Activated T-cell treated with anti-CD3 and anti-CD28 coated beads for 48 hours (primary cell): ENCODE results near the gene DNAH5.

Source experiments
- DNase-seq: peaks from one replicate; pipeline ENCODE4 v3.0.0-alpha.2; 2020; ENCODE audit warnings: low read depth

DNAH5 gene

DNA sequence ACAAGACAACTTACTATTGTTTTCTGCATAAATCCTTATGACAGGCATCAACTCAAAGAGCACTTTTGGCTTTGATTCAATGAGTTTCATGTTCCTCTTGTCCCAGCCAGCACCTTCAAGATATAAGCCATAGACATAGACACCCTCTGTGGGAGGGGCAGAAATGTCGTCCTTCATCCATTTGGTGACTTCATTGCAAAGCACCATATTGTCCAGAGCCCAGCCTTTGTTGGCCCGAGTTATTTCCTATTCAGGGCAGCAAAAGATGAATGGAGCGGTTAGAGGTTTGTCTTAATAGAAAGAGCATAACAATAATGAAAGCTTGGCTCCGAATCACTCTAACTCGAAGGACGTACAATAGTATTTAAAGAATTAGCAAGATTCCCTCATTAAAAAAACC, 243.9 kb downstream of the DNAH5 start:
- no peak for DNase-seq

DNA sequence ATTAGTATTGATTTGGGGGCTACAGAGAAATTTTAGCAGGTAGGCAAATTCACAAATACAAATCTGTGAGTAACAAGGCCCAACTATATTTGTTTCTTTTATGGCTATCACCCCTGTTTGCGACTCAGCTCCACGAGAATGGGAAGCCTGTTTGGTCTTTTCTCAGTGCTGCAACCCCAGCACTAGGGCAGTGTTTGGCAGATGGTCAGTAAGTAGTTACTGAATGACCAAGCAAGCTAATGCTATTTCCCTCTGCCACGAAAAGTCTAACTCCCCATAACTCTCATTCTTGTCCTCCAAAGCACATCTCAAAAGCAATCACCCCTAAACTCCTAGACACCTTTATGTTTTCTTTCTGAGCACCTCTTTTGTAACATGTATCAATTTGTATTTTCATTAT, 245.6 kb downstream of the DNAH5 start:
- DNase-seq: no peak

DNA sequence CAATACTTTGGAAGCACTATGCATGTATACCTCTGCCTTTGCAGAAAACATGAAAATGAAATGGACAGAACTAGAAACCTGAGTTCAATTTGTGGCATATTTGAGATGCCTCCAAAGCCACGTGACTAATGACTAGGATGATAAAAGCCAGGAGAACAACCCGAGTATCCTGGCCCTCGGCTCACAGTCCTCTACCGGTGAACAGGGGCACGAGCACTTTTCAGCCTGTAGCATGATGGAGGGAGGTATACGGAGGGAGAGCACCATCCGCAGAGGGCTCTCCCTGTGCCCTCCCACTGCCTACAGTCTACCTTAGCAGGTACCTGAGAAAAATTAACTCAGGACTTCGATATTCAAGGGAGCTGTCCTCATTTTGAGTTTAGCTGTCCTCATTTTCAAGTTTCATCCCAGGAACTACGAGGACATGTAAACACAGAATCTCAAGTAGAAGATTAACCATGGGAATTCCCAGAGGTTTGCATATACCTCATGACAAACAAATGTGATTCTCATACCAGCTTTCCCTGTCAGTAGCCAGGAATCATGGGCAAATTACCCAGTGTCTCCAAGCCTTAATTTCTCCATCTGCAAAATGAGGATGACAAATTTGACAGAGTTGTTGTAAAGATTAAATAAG, 249.3 kb downstream of the DNAH5 start:
- DNase-seq: no peak

DNA sequence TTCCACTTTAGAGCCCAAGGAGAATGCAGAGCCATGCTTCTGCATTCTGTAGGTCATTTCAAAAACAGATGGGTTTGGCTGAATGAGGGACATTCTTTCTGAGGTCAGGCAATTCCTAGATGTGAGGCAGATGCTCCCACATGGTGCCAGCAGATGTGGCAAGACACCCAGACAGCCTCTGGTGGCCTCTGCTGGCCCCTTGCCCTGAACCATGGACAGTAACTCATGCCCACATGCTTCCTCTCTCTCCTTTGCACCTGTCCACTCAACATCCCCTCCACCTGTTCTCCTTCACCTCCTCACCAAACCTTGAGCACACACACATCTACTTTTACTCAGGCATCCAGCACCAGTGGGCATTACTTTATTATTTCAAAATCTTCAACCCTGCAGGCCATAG, 252.3 kb downstream of the DNAH5 start:
- no peak for DNase-seq

DNA sequence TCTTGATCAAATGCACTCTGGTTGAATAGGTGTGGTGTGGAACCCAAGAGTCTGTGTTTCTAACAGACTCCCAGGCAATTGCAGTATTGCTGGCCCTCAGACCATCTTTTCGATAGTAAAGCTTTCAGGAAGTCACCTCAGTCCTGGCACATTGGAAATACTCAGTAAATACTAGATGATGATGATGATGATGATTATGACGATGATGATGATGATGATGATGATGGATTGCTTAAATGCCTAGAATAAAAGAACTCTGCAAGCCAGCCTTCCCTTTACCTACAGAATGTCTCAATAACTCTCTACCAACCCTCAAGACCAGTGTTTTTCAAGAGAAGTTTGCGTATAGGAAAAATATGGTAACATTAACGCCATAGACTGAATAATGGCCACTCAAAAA, 268.0 kb downstream of the DNAH5 start:
- DNase-seq: no peak

DNA sequence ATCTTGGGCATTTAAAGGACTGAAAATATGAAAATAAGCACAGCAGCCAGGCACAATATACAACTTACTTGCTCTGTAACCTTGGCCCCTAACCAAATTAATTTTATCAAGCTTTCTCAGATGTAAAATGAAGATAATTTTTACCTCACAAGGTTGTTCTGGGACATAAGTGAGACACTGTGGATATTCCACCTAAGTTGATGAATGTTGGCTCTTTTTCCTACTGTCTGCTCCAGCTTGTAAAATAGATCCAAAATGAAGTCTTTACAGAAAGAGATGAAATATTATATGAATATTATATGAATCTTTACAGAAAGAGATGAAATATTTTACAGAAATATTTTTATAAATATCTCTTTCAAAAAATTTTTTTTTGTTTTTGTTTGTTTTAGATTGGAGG, 270.1 kb downstream of the DNAH5 start:
- DNase-seq: no peak

DNA sequence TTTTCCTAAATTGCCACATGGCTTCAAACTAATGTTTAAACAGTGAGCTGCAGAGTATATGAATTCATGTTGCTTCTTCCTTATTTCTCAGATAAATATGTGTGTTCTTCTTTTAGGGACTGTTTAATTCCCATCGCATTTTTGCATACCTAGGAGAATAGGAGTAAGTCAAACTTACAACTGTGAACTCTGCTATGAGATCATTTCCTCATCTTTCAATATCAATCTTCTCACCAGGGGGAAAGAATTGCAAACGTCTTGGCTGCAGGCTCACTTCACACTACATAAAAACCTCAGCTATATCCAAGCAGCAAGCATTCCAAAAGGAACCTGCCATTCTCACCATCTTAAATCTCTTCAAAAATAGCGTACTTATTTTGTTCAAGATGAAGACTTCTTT, 271.0 kb downstream of the DNAH5 start:
- DNase-seq: no peak

DNA sequence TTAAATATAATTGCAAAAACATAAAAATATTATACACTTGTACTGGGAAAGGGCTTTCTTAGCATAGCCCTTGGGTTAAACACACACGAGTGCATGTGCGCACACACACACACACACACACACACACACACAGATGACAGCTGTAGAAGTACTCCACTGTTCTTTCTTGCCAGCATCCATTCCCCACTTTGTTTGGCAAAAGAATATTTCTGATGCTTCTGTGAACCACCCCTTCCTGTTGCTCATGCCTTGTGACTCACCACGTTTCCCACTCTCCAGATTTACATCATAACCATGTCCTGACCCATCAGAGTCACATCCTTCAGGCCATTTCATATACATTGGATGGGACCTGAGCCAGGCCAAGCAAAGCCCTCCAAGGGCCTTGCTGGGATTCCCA, 280.1 kb downstream of the DNAH5 start:
- no peak for DNase-seq

DNA sequence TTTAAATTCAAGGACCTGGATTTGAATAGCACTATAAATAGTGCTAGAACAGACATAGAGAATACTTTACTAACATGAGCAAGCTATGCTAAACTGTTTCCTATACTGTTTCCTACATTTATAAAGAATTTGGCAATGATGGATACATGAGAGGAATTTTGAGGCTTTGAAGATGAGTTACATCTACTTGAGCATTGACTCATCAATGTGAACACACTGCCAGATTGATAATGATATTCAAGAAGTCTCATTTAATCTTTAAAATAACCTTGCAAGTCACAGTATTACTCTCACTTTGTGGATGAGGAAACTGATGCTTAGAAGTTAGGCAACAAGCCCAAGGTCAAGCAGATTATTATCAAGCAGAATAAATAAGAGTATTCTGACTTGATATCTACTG, 281.9 kb downstream of the DNAH5 start:
- no peak for DNase-seq

DNA sequence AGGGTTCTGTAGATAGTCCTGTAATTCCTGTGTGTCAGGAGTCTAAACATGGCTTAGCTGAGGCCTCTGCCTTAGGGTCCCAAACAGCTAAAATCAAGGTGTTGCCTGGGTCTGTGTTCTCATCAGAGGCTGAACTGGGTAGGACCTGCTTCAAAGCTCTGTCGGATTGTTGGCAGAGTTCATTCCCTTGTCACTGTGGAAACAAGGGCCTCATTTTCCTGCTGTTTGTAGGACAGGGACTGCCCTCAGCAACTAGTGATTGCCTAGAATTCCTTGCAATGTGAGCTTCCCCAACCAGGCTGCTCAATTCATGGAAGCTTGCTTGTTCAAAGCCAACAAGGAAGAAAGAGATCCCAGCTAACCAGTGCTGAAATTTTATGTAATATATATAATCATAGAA, 283.2 kb downstream of the DNAH5 start:
- DNase-seq: no peak

DNA sequence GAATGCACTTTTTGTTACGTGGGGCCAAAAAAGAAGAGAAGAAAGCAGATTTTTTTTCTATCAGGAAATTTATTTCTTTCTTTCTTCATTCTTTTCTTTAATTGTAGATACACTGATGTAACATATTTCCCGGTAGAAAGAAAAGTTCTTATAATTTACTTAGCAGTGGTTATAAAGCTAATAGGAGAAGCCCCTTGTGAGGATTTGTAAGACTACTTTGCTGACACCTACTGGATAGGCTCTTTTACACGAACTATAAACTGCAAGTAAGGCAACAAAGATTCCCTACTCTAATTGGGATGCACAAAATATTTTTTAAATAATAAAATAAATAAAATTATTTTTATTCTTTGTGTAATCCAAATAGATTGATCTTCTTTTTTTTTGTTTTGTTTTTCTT, 284.4 kb downstream of the DNAH5 start:
- DNase-seq: no peak

DNA sequence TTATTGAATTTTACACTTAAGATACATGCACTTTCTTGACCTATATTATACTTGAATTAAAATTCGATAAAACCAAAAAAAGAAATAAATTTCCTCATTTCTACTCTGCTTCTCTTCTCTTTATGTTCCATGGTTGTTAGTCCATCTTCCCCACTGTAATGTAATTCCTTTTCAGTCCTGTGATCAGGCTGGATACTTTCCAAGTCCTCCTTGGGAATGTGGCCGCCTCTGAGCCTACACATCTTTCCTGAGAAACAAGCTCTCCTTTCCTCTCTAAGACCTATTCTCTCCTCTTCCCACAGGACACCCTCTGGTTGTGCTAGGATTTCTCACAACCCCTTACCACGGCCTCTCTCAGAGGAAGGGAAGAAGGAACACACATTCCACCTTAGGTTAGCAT, 285.1 kb downstream of the DNAH5 start:
- DNase-seq: no peak

DNA sequence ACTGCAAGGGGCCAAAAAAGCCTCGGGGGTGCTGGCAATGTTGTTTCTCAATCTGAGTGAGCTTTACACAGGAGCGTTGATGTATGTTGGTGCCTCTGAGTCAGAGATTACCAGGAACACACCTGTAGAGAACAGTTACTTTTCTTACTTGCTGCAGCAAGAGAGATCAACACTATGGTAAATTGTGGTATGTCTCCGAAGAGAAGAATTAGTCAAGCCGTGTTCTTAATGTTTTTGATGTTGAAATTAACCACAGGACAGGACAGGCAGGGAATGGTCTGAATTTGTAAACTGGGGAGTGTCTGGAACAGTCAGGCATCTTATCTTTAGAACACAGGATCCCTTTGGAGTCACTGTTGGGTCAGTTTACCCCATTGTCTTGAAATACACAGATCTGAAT, 285.7 kb downstream of the DNAH5 start:
- no peak for DNase-seq

DNA sequence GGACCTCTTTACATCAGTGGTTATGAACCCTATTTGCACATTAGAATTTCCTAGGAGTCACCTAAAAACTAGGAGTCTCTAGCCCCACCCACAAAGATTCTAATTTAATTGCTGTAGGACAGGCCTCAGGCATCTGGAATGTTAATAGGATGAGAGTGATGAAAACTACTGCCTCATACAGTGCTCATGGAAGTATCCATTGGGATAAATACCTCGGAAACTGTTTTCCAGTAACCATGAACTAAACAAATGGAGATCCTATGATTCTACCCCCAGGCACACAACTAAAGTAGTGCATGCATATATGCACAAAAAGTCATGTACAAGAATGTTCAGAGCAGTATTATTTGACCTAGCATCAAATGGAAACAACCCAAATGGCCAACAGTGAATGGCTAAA, 286.3 kb downstream of the DNAH5 start:
- no peak for DNase-seq

DNA sequence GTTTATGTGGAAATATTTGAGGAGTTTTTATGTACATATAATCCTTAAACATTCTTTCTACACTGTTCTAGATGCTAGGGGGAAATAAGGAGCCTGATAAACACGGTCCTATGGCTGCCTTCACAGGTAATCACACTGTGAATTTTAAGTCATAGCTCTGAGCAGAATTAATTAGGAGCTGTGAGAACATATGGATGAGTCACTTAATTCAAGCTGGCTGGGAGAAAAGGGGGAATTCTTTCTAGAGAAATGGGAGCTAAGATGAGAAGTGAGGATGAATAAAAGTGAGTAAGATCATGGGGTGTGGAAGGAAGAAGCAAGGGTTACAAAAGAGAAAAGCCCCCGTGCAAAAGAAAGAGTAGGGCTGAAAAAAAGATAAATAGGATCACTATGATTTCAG, 290.8 kb downstream of the DNAH5 start:
- DNase-seq: no peak

DNA sequence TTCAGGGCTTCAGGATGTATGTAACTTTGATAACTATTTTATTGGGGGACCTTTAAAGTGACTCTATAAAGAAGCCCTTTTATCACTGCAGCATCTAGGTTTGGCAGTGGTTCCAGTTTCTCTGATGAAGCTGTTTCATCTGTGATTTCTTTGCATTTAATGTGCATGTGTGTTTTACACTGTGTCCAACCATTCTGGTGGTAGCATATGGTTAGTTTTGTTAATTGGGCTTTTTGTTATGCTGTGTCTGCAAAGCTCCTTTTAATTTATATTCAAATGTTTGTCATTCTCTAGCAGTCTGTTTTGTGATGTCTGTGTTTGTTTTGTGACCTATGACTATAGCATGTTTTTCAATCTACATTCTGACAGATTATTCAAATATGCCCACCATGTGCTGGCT, 294.8 kb downstream of the DNAH5 start:
- DNase-seq: no peak

DNA sequence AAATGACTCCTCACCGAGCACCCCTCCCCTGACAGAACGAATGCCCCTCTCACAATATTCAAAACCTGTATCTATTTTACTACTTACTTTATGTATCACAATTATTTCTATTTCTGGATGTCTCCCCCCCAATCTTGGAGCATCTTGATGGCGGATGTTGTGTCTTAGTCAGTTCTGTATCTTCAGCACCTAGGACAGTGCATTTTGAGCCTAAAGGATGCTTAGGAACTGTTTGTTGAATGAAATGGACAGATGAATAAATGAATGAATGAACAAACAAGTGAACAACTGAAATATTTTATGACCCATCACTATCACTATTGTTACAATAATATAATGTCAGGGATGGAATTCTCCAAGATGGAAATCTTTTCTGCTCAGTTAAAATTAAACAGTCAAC, 295.7 kb downstream of the DNAH5 start:
- no peak for DNase-seq

DNA sequence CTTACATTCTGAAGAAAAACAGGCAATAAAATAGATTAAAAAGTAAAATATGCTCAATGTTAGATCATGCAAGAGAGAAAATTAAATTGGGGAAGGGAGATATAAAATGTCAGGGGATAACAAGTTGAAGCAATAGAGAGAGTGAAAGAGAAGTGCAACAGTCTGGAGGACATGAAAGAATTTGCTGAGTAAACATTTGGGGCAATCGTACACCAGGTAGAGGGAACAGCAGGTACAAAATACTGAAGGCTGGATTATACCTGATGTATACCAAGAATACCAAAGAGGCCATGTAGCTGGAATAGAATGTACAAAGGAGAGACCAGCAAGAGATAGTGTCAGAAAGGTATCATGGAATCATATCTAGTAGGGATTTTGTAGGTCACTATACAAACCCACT, 300.8 kb downstream of the DNAH5 start:
- no peak for DNase-seq

DNA sequence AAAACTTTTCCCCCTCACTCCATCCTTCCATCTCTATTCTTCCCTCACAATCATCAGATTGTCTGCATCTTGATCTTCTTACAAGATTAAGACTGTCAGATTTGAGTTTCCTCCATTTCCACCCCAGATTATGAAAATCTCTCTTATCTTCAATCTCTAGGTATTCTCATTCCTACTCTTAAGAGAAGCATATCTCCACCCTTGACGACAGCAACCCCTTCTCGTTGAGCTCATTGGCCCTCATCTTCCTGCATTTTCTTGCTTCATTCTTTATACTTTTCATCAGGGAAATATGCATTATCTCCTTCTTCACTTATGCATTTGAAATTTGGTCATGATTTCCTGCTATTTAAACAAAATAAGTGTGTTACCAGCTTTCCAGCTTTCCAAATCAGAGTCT, 301.3 kb downstream of the DNAH5 start:
- no peak for DNase-seq
